Measurements from ENCODE around the gene NRL. TPM values are rescaled to one million over a fixed set of nuclear protein-coding genes. Genes with fewer than 3 reads are reported as not detected.

Gene NRL
- total and polyA plus RNA-seq, 2 donors (not counting 3 experiments of a cell fraction or from before 2014, with no cell fraction given), result 0.71 to 1.1 TPM

DNA sequence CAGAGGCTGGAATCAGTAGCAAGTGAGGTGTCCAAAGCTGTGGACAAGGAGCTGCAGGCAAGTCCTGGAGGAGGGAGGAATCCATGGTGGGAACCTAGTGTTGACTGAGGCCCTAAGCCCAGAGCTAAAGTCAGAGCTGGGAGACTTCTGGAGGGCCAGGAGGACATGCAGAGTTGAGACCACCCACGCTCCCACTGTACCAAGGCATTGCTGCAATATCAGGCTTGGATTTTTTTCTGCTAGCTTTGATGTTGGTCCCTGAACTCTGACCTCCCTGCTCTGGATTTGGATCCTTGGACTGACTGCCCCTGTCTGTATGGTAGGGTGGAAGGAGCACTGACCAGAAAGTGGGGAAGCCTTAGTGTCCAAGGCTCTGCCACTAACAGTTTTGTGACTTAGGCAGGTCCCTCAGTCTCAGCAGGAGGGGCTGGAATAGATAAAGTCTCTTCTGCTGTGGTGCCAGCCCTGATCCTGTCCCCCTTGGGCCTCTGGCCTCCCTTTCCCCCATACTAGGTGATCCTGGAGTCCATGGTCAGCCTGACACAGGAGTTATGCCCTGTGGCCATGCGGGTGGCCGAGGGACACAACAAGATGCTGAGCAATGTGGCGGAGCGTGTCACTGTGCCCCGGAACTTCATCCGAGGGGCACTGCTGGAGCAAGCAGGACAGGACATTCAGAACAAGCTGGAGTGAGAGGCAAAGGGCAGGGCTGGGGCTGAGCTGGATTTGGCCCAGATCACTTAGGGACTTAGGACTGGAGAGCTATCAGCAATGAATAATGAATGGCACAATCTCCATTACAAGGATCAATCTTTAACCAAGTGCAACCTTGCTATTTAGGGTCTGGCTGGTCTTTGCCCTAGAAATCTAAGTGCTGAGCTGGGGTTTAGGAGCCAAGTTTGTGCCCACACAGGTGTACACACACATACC is 53.5 kb downstream of the NRL start:
- intact Hi-C loops (cut with micrococcal nuclease), result no loop called here
- dilution Hi-C loops (cut with MboI; ENCODE audit: extremely low pct_ligation_motif_present, low sequenced_read_pairs), result no loop called here
- no peak for FAIRE-seq
- Histone ChIP-seq H3K27me3 (ENCODE audit: control insufficient read depth in 2 of 2, insufficient read depth in 2 of 2, low read length in 2 of 2) (peaks cover 0 to 1% of the 10 kb centered on the region in 2 experiments), H3K4me2 (ENCODE audit: insufficient read depth, low read length) (no peak overlapping the region), H2AFZ (ENCODE audit: low read depth, low read length) (no peak overlapping the region), H3K27ac (ENCODE audit: insufficient read depth, low read depth, low read length) (no peak overlapping the region), H3K9me1 (replicated peaks; ENCODE audit: control insufficient read depth, extremely low read depth, insufficient read depth, low read length) (no peaks in the 10 kb centered on the region), H3K9ac (replicated peaks; ENCODE audit: extremely low read depth, insufficient read depth, low read length) (no peak overlapping the region), H3K4me3 (replicated peaks in 1 of 3; ENCODE audit: insufficient read depth in 1 of 3, low read depth in 1 of 3, low read length in 3 of 3) (no peak overlapping the region), H3K9me3 (replicated peaks; ENCODE audit: control insufficient read depth, insufficient read depth, low read length) (no peaks in the 10 kb centered on the region), H3K79me2 (ENCODE audit: control insufficient read depth, insufficient read depth, low read length) (no peaks in the 10 kb centered on the region), H3K4me1 (ENCODE audit: control insufficient read depth, extremely low read depth, insufficient read depth, low read length) (no peaks in the 10 kb centered on the region), H4K20me1 (replicated peaks; ENCODE audit: control insufficient read depth, extremely low read depth, insufficient read depth, low read length) (no peaks in the 10 kb centered on the region), H3K36me3 (ENCODE audit: control insufficient read depth in 2 of 2, extremely low read depth in 1 of 2, insufficient read depth in 2 of 2, low read length in 2 of 2) (no peaks in the 10 kb centered on the region)
- no peak for DNase-seq (ENCODE audit: low read depth, low spot score)
- POLR2A ChIA-PET, result no interaction called here
- no TSS peak for BruUV-seq (replicated peaks)
- CTCF ChIA-PET, result interaction anchor here (1.3 to 9.5 kb wide), 5 partner anchors 20 to 75 kb away, joined by 3 to 319 read pairs (median 3); partner anchors contain the start of genes PCK2 and PSME1
- TF ChIP-seq JUN (IDR thresholded peaks at IDR 0.05; ENCODE audit: borderline replicate concordance, insufficient read depth, insufficient read length, low read depth) (no peak), EZH2 (IDR thresholded peaks at IDR 0.05; ENCODE audit: borderline replicate concordance, low read depth, low read length, severe bottlenecking) (no peak), MYC (IDR thresholded peaks at IDR 0.05; ENCODE audit: low read depth, low read length) (no peak), GATA2 (IDR thresholded peaks at IDR 0.05; ENCODE audit: insufficient read depth, insufficient read length, low read depth, low read length) (no peak), POLR2A (IDR thresholded peaks at IDR 0.05; ENCODE audit: low read depth, low read length) (no peak), POLR2AphosphoS5 (IDR thresholded peaks at IDR 0.05; ENCODE audit: insufficient read depth, low read depth, low read length) (no peak), FOS (IDR thresholded peaks at IDR 0.05; ENCODE audit: borderline replicate concordance, insufficient read depth, low read length) (no peak)
- TF ChIP-seq, protein P1, sequence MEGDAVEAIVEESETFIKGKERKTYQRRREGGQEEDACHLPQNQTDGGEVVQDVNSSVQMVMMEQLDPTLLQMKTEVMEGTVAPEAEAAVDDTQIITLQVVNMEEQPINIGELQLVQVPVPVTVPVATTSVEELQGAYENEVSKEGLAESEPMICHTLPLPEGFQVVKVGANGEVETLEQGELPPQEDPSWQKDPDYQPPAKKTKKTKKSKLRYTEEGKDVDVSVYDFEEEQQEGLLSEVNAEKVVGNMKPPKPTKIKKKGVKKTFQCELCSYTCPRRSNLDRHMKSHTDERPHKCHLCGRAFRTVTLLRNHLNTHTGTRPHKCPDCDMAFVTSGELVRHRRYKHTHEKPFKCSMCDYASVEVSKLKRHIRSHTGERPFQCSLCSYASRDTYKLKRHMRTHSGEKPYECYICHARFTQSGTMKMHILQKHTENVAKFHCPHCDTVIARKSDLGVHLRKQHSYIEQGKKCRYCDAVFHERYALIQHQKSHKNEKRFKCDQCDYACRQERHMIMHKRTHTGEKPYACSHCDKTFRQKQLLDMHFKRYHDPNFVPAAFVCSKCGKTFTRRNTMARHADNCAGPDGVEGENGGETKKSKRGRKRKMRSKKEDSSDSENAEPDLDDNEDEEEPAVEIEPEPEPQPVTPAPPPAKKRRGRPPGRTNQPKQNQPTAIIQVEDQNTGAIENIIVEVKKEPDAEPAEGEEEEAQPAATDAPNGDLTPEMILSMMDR (IDR thresholded peaks at IDR 0.05; ENCODE audit: extremely low read depth in 1 of 2, insufficient read depth in 1 of 2, low read depth in 1 of 2, low read length in 2 of 2), result no peak
- TF ChIP-seq, protein P2, sequence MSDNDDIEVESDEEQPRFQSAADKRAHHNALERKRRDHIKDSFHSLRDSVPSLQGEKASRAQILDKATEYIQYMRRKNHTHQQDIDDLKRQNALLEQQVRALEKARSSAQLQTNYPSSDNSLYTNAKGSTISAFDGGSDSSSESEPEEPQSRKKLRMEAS (IDR thresholded peaks at IDR 0.05; ENCODE audit: insufficient read depth, insufficient read length), result no peak

Data from endothelial cell of umbilical vein (primary cell).